Fibroblast of lung (primary cell): Measurements from ENCODE around the gene VPS4A.

Experiments used
- EZH2 ChIP-seq: IDR thresholded peaks from 2 replicates; pipeline ENCODE4 v1.5.1; 2012; ENCODE audit warnings: low read length, control low read depth, mild to moderate bottlenecking; ENCODE audit errors: missing control alignments
- TF ChIP-seq, protein P1 (sequence below), 2 donors: IDR thresholded peaks in 1 of 2; conservative IDR thresholded peaks in 1 of 2; 1 replicate in 1 of 2; 2 replicates in 1 of 2; pipeline ENCODE4 v1.5.1; 2011 to 2012; ENCODE audit warnings: low read length in 2 of 2, control low read depth in 1 of 2, inconsistent platforms in 1 of 2, low read depth in 1 of 2, mild to moderate bottlenecking in 1 of 2

DNA sequence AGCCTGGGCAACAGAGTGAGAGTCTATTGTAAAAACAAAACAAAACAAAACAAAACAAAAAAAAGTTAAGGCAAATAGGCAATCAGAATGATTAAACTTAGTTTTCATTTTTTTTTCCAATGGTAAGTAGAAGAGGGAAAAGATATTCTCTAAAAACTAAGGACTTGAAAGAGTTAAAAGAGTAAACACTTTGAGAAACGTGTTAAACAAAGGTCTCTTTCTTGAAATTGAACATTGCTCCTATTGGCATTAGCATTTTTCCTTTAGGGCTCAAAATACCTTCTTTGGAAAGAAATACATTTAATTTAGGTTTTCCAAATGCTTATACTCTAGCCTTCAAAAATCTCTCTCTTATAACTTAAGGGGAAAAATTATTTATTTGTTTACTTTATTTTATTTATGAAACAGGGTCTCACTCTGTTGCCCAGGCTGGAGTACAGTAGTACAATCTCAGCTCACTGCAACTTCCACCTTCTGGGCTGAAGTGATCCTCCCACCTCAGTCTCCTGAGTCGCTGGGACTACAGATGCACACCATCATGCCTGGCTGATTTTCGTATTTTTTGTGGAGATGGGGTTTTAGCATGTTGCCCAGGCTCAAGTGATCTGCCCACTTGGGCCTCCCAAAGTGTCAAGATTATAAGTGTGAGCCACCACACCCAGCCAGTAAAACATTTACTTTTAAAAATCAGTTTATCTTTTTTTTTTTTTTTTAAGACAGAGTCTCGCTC, 44.7 kb upstream of the VPS4A start:
- TF ChIP-seq, protein P1, sequence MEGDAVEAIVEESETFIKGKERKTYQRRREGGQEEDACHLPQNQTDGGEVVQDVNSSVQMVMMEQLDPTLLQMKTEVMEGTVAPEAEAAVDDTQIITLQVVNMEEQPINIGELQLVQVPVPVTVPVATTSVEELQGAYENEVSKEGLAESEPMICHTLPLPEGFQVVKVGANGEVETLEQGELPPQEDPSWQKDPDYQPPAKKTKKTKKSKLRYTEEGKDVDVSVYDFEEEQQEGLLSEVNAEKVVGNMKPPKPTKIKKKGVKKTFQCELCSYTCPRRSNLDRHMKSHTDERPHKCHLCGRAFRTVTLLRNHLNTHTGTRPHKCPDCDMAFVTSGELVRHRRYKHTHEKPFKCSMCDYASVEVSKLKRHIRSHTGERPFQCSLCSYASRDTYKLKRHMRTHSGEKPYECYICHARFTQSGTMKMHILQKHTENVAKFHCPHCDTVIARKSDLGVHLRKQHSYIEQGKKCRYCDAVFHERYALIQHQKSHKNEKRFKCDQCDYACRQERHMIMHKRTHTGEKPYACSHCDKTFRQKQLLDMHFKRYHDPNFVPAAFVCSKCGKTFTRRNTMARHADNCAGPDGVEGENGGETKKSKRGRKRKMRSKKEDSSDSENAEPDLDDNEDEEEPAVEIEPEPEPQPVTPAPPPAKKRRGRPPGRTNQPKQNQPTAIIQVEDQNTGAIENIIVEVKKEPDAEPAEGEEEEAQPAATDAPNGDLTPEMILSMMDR (conservative IDR thresholded peaks at IDR 0.05 in 1 of 2, IDR thresholded peaks at IDR 0.05 in 1 of 2; ENCODE audit: low read depth in 1 of 2, low read length in 2 of 2), result no peak
- no peak for TF ChIP-seq EZH2
